ENCODE measurements around the gene GRID2.

GRID2 gene

GRCh38 chr4:93791570-93792195 is 1487.9 kb downstream of the GRID2 start:
- DNase-seq (ENCODE audit: low read depth, low spot score), result no peak

GRCh38 chr4:93802045-93802444 is 1498.3 kb downstream of the GRID2 start:
- no peak for DNase-seq (ENCODE audit: low read depth, low spot score)

- DNase-seq (ENCODE audit: low read depth, low spot score), result no peak
Observed at GRCh38 chr4:93809773-93810172, 1506.0 kb downstream of the GRID2 start.

GRCh38 chr4:93810340-93810992 is 1506.7 kb downstream of the GRID2 start:
- DNase-seq (ENCODE audit: low read depth, low spot score), result no peak

GRCh38 chr4:93813092-93813491 is 1509.3 kb downstream of the GRID2 start:
- DNase-seq (ENCODE audit: low read depth, low spot score), result no peak

GRCh38 chr4:93814141-93814540 is 1510.4 kb downstream of the GRID2 start:
- DNase-seq (ENCODE audit: low read depth, low spot score), result no peak

GRCh38 chr4:93814722-93815121 is 1511.0 kb downstream of the GRID2 start:
- DNase-seq (ENCODE audit: low read depth, low spot score), result no peak
